B cell (primary cell): Measurements from ENCODE around the gene TENM4. TPM values are rescaled to one million over a fixed set of nuclear protein-coding genes. Genes with fewer than 3 reads are reported as not detected.

ENCODE experiments used
- ATAC-seq: fragments of 200-7000 bp; cut with Tn5 transposase; one replicate; pipeline ENCODE4 v1.10.0; 2021; ENCODE audit warnings: low read depth, mild to moderate bottlenecking, moderate number of reproducible peaks, moderate library complexity
- CTCF ChIA-PET: fragments of 350-600 bp; sonication (Branson Sonifier 250); formaldehyde crosslinking; loops from one replicate; lab custom pipeline; 2021; ENCODE audit warnings: antibody characterized with exemption, inconsistent platforms; lab: Charles Lee
- POLR2A ChIA-PET: fragments of 350-600 bp; sonication (Branson Sonifier 250); formaldehyde crosslinking; loops from one replicate; lab custom pipeline; 2021; ENCODE audit warnings: antibody characterized with exemption; lab: Charles Lee
- DNase-seq: peaks from one replicate; pipeline ENCODE4 v3.0.0; 2013
- H2AFZ ChIP-seq: 2 replicates; pipeline ENCODE4 v1.6.1; 2012; ENCODE audit warnings: mild to moderate bottlenecking, low read depth, low read length; ENCODE audit not compliant: insufficient read depth, poor library complexity, severe bottlenecking
- H3K27ac ChIP-seq, 2 donors: 1 replicate in 1 of 2; 2 replicates in 1 of 2; pipeline ENCODE4 v1.5.1; 2012 to 2013; ENCODE audit warnings: low read length in 2 of 2, mild to moderate bottlenecking in 2 of 2, moderate library complexity in 1 of 2
- H3K27me3 ChIP-seq, 4 experiments: fragments of 200-600 bp in 1 of 4; sonication (generic) in 1 of 4; replicated peaks in 1 of 4; 1 replicate in 2 of 4; 2 replicates in 2 of 4; pipeline versions ENCODE4 v1.6.1 to v1.7.0; 2013 to 2016; ENCODE audit warnings: low read length in 3 of 4, mild to moderate bottlenecking in 2 of 4, mixed read lengths in 1 of 4, moderate library complexity in 1 of 4; ENCODE audit not compliant: insufficient read depth in 4 of 4, control insufficient read depth in 3 of 4; ENCODE audit errors: control extremely low read depth in 1 of 4
- H3K36me3 ChIP-seq, 2 experiments: replicated peaks in 1 of 2; 1 replicate in 1 of 2; 2 replicates in 1 of 2; pipeline versions ENCODE4 v1.6.1 to v1.7.1; 2013; ENCODE audit warnings: low read length in 1 of 2; ENCODE audit not compliant: insufficient read depth in 2 of 2, control insufficient read depth in 1 of 2; ENCODE audit errors: control extremely low read depth in 1 of 2, extremely low read depth in 1 of 2
- H3K4me1 ChIP-seq, 2 donors: fragments of 200-600 bp in 1 of 2; sonication (generic) in 1 of 2; 1 replicate in 1 of 2; 2 replicates in 1 of 2; pipeline versions ENCODE4 v1.5.1 to v1.6.1; 2013 to 2017; ENCODE audit warnings: low read length in 2 of 2; ENCODE audit not compliant: control insufficient read depth in 2 of 2, insufficient read depth in 2 of 2
- H3K4me2 ChIP-seq: replicated peaks from 2 replicates; pipeline ENCODE3; 2012; ENCODE audit warnings: mild to moderate bottlenecking, low read depth, low read length; ENCODE audit not compliant: poor library complexity, severe bottlenecking
- H3K4me3 ChIP-seq, 5 experiments: fragments of 200-600 bp in 1 of 5; sonication (generic) in 1 of 5; 1 replicate in 3 of 5; 2 replicates in 2 of 5; pipeline versions ENCODE4 v1.5.1 to v1.7.0; 2011 to 2016; ENCODE audit warnings: low read length in 4 of 5, mild to moderate bottlenecking in 4 of 5, low read depth in 2 of 5, control low read depth in 1 of 5, moderate library complexity in 1 of 5; ENCODE audit not compliant: insufficient read depth in 1 of 5; ENCODE audit errors: control extremely low read depth in 1 of 5, extremely low read depth in 1 of 5
- H3K79me2 ChIP-seq: fragments of 200-600 bp; sonication (generic); one replicate; pipeline ENCODE4 v1.6.0; 2016; ENCODE audit warnings: low read length; ENCODE audit not compliant: control insufficient read depth, insufficient read depth
- H3K9ac ChIP-seq: fragments of 200-600 bp; sonication (generic); 2 replicates; pipeline ENCODE4 v1.6.1; 2017; ENCODE audit warnings: mild to moderate bottlenecking, low read length, moderate library complexity
- H3K9me3 ChIP-seq, 3 donors: one replicate each; pipeline versions ENCODE4 v1.6.1 to v1.7.1; 2013; ENCODE audit warnings: low read length in 2 of 3; ENCODE audit not compliant: control insufficient read depth in 2 of 3, insufficient read depth in 1 of 3; ENCODE audit errors: control extremely low read depth in 1 of 3
- H4K20me1 ChIP-seq: 2 replicates; pipeline ENCODE4 v1.6.0; 2012; ENCODE audit warnings: mild to moderate bottlenecking, low read length; ENCODE audit not compliant: insufficient read depth, control insufficient read depth, poor library complexity, severe bottlenecking
- H3K27ac Mint-ChIP-seq: one replicate; pipeline ENCODE4 v1.8.0; 2021; ENCODE audit warnings: mixed read lengths
- H3K27me3 Mint-ChIP-seq: one replicate; pipeline ENCODE4 v1.8.0; 2021; ENCODE audit warnings: mixed read lengths
- H3K4me1 Mint-ChIP-seq: one replicate; pipeline ENCODE4 v1.8.0; 2021; ENCODE audit warnings: mixed read lengths
- H3K4me3 Mint-ChIP-seq: one replicate; pipeline ENCODE4 v1.8.0; 2021; ENCODE audit warnings: mixed read lengths
- H3K9me3 Mint-ChIP-seq: one replicate; pipeline ENCODE4 v1.8.0; 2022; ENCODE audit warnings: mixed read lengths; ENCODE audit not compliant: insufficient read depth
- EZH2 ChIP-seq: IDR thresholded peaks from 2 replicates; pipeline ENCODE4 v1.6.1; 2012; ENCODE audit warnings: borderline replicate concordance, low read depth, mild to moderate bottlenecking, moderate library complexity, low read length; ENCODE audit not compliant: insufficient read depth, poor library complexity, severe bottlenecking
- WGBS: methylation state at CpG from one replicate; pipeline ENCODE4 v1.1.5; 2013; ENCODE audit warnings: missing lambda C conversion rate; ENCODE audit not compliant: insufficient coverage; 5-methylcytosine and 5-hydroxymethylcytosine counted together
- intact Hi-C: fragments of 100-400 bp; cut with micrococcal nuclease; formaldehyde crosslinking; loops from one replicate; pipeline ENCODE4 v1.10.0; 2022
- polyA plus RNA-seq: library from polyadenylated mRNA; depleted of rRNA; stranded (reverse); fragments of >200 nt; gene quantifications from 2 replicates; pipeline ENCODE4 v1.2.3, GENCODE V29; 2012
- total RNA-seq, 2 donors: library from RNA; stranded (reverse); fragments of 120-200 nt in 1 of 2; gene quantifications; 1 replicate in 1 of 2; 2 replicates in 1 of 2; pipeline versions ENCODE4 v1.2.3 to v1.2.4, GENCODE V29; 2013 to 2022
- TF ChIP-seq, protein P1 (sequence below): fragments of 200-600 bp; IDR thresholded peaks from one replicate; pipeline ENCODE4 v1.8.0; 2022; ENCODE audit warnings: antibody characterized with exemption, mild to moderate bottlenecking

Gene TENM4
- total and polyA plus RNA-seq, 2 donors (not counting 1 experiment from before 2014, with no cell fraction given) = 0.09 to 5.7 TPM

DNA sequence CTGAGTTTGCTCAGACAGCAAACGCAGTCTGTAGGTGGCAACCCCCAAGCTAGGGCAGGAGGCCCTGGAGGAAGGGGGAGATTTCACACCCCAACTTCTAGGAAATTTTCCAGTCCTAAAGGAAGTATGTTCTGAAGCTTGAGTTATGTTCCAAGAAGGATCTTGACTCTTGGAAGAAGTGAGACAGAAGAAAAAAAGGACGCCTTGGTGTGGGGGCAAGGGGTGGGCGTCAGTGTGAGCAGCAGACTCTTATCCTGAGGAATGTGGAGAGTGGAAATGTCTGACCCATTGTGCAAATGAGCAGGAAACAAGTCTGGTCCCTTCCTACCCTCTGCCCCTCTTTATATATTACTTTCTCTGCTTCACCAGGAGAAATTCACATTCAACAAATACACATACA is 497.7 kb downstream of the TENM4 start:
- H4K20me1 ChIP-seq = no peaks in the 10 kb centered on the region
- no peaks in the 10 kb centered on the region for H3K36me3 ChIP-seq
- H3K4me1 ChIP-seq = no peaks in the 10 kb centered on the region
- ChIA-PET CTCF (no interaction called here), POLR2A (no interaction called here)
- intact Hi-C loops = no loop called here
- Mint-ChIP-seq H3K27me3 (peaks cover 7% of the 10 kb centered on the region), H3K27ac (no peak overlapping the region), H3K4me3 (no peak overlapping the region), H3K9me3 (peaks cover 5% of the 10 kb centered on the region), H3K4me1 (no peaks in the 10 kb centered on the region)
- no peaks in the 10 kb centered on the region for H3K79me2 ChIP-seq
- H2AFZ ChIP-seq = no peak overlapping the region
- no peak overlapping the region for H3K4me2 ChIP-seq
- TF ChIP-seq, protein P1, sequence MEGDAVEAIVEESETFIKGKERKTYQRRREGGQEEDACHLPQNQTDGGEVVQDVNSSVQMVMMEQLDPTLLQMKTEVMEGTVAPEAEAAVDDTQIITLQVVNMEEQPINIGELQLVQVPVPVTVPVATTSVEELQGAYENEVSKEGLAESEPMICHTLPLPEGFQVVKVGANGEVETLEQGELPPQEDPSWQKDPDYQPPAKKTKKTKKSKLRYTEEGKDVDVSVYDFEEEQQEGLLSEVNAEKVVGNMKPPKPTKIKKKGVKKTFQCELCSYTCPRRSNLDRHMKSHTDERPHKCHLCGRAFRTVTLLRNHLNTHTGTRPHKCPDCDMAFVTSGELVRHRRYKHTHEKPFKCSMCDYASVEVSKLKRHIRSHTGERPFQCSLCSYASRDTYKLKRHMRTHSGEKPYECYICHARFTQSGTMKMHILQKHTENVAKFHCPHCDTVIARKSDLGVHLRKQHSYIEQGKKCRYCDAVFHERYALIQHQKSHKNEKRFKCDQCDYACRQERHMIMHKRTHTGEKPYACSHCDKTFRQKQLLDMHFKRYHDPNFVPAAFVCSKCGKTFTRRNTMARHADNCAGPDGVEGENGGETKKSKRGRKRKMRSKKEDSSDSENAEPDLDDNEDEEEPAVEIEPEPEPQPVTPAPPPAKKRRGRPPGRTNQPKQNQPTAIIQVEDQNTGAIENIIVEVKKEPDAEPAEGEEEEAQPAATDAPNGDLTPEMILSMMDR = no peak
- TF ChIP-seq EZH2 = no peak
- no peak overlapping the region for H3K4me3 ChIP-seq
- DNase-seq = no peak
- H3K9me3 ChIP-seq = no peaks in the 10 kb centered on the region
- peaks cover 0 to 4% (median 0%) of the 10 kb centered on the region in 4 experiments for H3K27me3 ChIP-seq
- 80% methylated on average over 1 of the region's 3 CpGs for WGBS
- no peak overlapping the region for H3K27ac ChIP-seq
- H3K9ac ChIP-seq = no peak overlapping the region
- ATAC-seq = no peak

GRCh38 chr11:78941226-78941851 is 499.5 kb downstream of the TENM4 start:
- ChIA-PET POLR2A (no interaction called here), CTCF (no interaction called here)
- Histone ChIP-seq H3K4me1 (no peaks in the 10 kb centered on the region), H2AFZ (no peak overlapping the region), H4K20me1 (no peaks in the 10 kb centered on the region), H3K4me2 (no peak overlapping the region), H3K27ac (no peak overlapping the region), H3K9me3 (no peaks in the 10 kb centered on the region), H3K4me3 (no peak overlapping the region), H3K27me3 (peaks cover 0 to 4% (median 0%) of the 10 kb centered on the region in 4 experiments), H3K36me3 (no peaks in the 10 kb centered on the region), H3K9ac (no peak overlapping the region), H3K79me2 (no peaks in the 10 kb centered on the region)
- no peak for TF ChIP-seq EZH2
- TF ChIP-seq, protein P1 = no peak
- ATAC-seq = no peak
- Mint-ChIP-seq H3K4me3 (no peak overlapping the region), H3K9me3 (peaks cover 3% of the 10 kb centered on the region), H3K27me3 (peaks cover 4% of the 10 kb centered on the region), H3K27ac (no peak overlapping the region), H3K4me1 (no peaks in the 10 kb centered on the region)
- WGBS = 86% methylated on average over 10 of the region's 10 CpGs
- intact Hi-C loops = no loop called here
- no peak for DNase-seq
